ENCODE results near the gene MRPL3.
"Not testable (repeated sequence)": the region's sequence is repeated elsewhere in the genome, so short reads cannot be mapped to it uniquely, and the experiment has no call there.

The MRPL3 gene

GRCh38 chr3:131503320-131503635, 507 bp upstream of the MRPL3 start:
- TF ChIP-seq, protein P1, sequence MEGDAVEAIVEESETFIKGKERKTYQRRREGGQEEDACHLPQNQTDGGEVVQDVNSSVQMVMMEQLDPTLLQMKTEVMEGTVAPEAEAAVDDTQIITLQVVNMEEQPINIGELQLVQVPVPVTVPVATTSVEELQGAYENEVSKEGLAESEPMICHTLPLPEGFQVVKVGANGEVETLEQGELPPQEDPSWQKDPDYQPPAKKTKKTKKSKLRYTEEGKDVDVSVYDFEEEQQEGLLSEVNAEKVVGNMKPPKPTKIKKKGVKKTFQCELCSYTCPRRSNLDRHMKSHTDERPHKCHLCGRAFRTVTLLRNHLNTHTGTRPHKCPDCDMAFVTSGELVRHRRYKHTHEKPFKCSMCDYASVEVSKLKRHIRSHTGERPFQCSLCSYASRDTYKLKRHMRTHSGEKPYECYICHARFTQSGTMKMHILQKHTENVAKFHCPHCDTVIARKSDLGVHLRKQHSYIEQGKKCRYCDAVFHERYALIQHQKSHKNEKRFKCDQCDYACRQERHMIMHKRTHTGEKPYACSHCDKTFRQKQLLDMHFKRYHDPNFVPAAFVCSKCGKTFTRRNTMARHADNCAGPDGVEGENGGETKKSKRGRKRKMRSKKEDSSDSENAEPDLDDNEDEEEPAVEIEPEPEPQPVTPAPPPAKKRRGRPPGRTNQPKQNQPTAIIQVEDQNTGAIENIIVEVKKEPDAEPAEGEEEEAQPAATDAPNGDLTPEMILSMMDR (IDR thresholded peaks at IDR 0.05; ENCODE audit: low read depth, low read length) = no peak
- peak; percentile 2 for DNase-seq (ENCODE audit: extremely low read depth, low read depth)

- DNase-seq (ENCODE audit: extremely low read depth, low read depth) = no peak
- TF ChIP-seq, protein P1 (IDR thresholded peaks at IDR 0.05; ENCODE audit: low read depth, low read length) = no peak
Measured at GRCh38 chr3:131501949-131502348, 822 bp downstream of the MRPL3 start.

- TF ChIP-seq, protein P1 (IDR thresholded peaks at IDR 0.05; ENCODE audit: low read depth, low read length) = no peak
- no peak for DNase-seq (ENCODE audit: extremely low read depth, low read depth)
Measured at GRCh38 chr3:131494706-131495105, 8.1 kb downstream of the MRPL3 start.

- DNase-seq (ENCODE audit: extremely low read depth, low read depth) = no peak
- TF ChIP-seq, protein P1 (IDR thresholded peaks at IDR 0.05; ENCODE audit: low read depth, low read length) = no peak
Measured at GRCh38 chr3:131491775-131492174, 11.0 kb downstream of the MRPL3 start.

GRCh38 chr3:131491084-131491483, 11.7 kb downstream of the MRPL3 start:
- TF ChIP-seq, protein P1 (IDR thresholded peaks at IDR 0.05; ENCODE audit: low read depth, low read length) = no peak
- no peak for DNase-seq (ENCODE audit: extremely low read depth, low read depth)

- not testable (repeated sequence) for DNase-seq (ENCODE audit: extremely low read depth, low read depth)
Measured at GRCh38 chr3:131486545-131486944, 16.2 kb downstream of the MRPL3 start.

GRCh38 chr3:131485119-131485518, 17.7 kb downstream of the MRPL3 start:
- TF ChIP-seq, protein P1 (IDR thresholded peaks at IDR 0.05; ENCODE audit: low read depth, low read length) = no peak
- no peak for DNase-seq (ENCODE audit: extremely low read depth, low read depth)

DNA sequence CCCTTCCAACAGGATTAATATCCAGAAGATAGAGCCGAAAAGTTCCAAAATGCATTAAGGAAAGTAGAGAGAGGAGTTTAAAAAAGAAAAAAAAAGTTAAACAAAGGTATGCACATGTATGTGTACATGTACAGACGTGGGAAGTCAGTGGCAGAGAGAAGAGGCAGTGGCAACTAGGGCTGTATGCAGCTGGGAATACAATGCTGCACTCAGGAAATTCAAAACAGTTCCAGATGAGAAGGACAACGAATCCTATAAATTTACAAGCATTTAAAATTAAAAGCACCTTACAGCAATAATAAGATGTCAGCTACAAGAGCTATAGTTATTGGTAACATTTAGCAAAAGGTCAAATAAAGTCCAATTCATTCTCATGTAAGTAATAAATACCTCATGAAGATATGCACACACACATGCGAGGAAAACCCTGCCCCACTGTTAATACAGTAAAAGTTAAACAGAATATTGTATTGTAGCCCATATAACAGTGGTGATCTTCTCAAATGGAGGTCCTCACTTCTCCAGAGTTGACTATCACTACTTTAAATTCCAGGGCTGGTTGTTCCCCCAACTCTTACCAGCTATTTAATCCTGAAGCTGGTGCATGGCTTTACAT, 18.2 kb downstream of the MRPL3 start:
- TF ChIP-seq, protein P1 (IDR thresholded peaks at IDR 0.05; ENCODE audit: low read depth, low read length) = no peak
- DNase-seq (ENCODE audit: extremely low read depth, low read depth) = no peak
